ENCODE results near the gene KIF9.

The KIF9 gene

GRCh38 chr3:47274652-47275051 lies 7.9 kb downstream of the KIF9 start:
- H3K4me3 ChIP-seq (ENCODE audit: low read length), result no peak overlapping the region
- no peak for DNase-seq (ENCODE audit: low read depth)
- no peak for TF ChIP-seq CTCF (IDR thresholded peaks at IDR 0.05; ENCODE audit: insufficient read depth, low read depth, low read length, missing control alignments)

GRCh38 chr3:47273564-47273963 lies 9.0 kb downstream of the KIF9 start:
- no peak for DNase-seq (ENCODE audit: low read depth)
- peak; percentile 3 for TF ChIP-seq CTCF (IDR thresholded peaks at IDR 0.05; ENCODE audit: insufficient read depth, low read depth, low read length, missing control alignments)
- H3K4me3 ChIP-seq (ENCODE audit: low read length), result no peak overlapping the region

GRCh38 chr3:47270526-47270925 lies 12.1 kb downstream of the KIF9 start:
- no peak overlapping the region for H3K4me3 ChIP-seq (ENCODE audit: low read length)
- DNase-seq (ENCODE audit: low read depth), result no peak
- TF ChIP-seq CTCF (IDR thresholded peaks at IDR 0.05; ENCODE audit: insufficient read depth, low read depth, low read length, missing control alignments), result no peak

GRCh38 chr3:47267490-47267824 lies 15.1 kb downstream of the KIF9 start:
- H3K4me3 ChIP-seq (ENCODE audit: low read length), result no peak overlapping the region
- no peak for DNase-seq (ENCODE audit: low read depth)
- TF ChIP-seq CTCF (IDR thresholded peaks at IDR 0.05; ENCODE audit: insufficient read depth, low read depth, low read length, missing control alignments), result no peak

GRCh38 chr3:47266709-47267489 lies 15.7 kb downstream of the KIF9 start:
- no peak for TF ChIP-seq CTCF (IDR thresholded peaks at IDR 0.05; ENCODE audit: insufficient read depth, low read depth, low read length, missing control alignments)
- H3K4me3 ChIP-seq (ENCODE audit: low read length), result no peak overlapping the region
- peak; percentile 94 for DNase-seq (ENCODE audit: low read depth)

GRCh38 chr3:47265725-47266428 lies 16.7 kb downstream of the KIF9 start:
- no peak for TF ChIP-seq CTCF (IDR thresholded peaks at IDR 0.05; ENCODE audit: insufficient read depth, low read depth, low read length, missing control alignments)
- H3K4me3 ChIP-seq (ENCODE audit: low read length), result no peak overlapping the region
- no peak for DNase-seq (ENCODE audit: low read depth)
